BJ (cell line): ENCODE data around the gene SLC34A3. TPM values are rescaled to one million over a fixed set of nuclear protein-coding genes. Genes with fewer than 3 reads are reported as not detected.

Experiments used
- CTCF ChIA-PET: fragments of 350-600 bp; formaldehyde crosslinking; extraction: SDS; loops from one replicate; lab custom pipeline; 2021; ENCODE audit warnings: antibody characterized with exemption, inconsistent platforms; lab: Yijun Ruan, JAX
- POLR2A ChIA-PET: fragments of 300-600 bp; sonication (Branson Sonifier 250); formaldehyde crosslinking; extraction: SDS; loops from one replicate; lab custom pipeline; 2021; ENCODE audit warnings: antibody characterized with exemption; lab: Charles Lee
- DNase-seq: peaks from one replicate; pipeline ENCODE4 v3.0.0-alpha.2; 2011; ENCODE audit warnings: low read depth
- H3K27me3 ChIP-seq: 2 replicates; pipeline ENCODE4 v1.6.0; 2011; ENCODE audit warnings: low read length; ENCODE audit not compliant: control insufficient read depth, insufficient read depth
- H3K36me3 ChIP-seq: 2 replicates; pipeline ENCODE4 v1.5.1; 2011; ENCODE audit warnings: low read length; ENCODE audit not compliant: control insufficient read depth, insufficient read depth
- H3K4me3 ChIP-seq: 2 replicates; pipeline ENCODE4 v1.5.1; 2011; ENCODE audit warnings: low read depth, mild to moderate bottlenecking, control low read depth, low read length
- CTCF ChIP-seq: IDR thresholded peaks from 2 replicates; pipeline ENCODE4 v1.5.1; 2011; ENCODE audit warnings: low read depth, mild to moderate bottlenecking, control low read depth, inconsistent platforms, low read length, moderate library complexity; ENCODE audit not compliant: insufficient read depth
- polyA plus RNA-seq: library from polyadenylated mRNA; depleted of rRNA; stranded (reverse); fragments of >200 nt; gene quantifications from 2 replicates; pipeline ENCODE4 v1.2.3, GENCODE V29; 2011

Gene SLC34A3
- polyA plus RNA-seq, 1 experiment = not detected

- no peak for TF ChIP-seq CTCF
- no peaks in the 10 kb centered on the region for H3K27me3 ChIP-seq
- CTCF ChIA-PET = interaction anchor here (1.1 kb wide), 1 partner anchor 12 kb away, joined by 3 read pairs; no protein-coding TSS in a partner anchor
- no peaks in the 10 kb centered on the region; the same call in 1 of the 2 replicates for H3K36me3 ChIP-seq
- POLR2A ChIA-PET = interaction anchor here (0.7 kb wide), 1 partner anchor 23 kb away, joined by 6 read pairs; no protein-coding TSS in a partner anchor
- no peak for DNase-seq
- H3K4me3 ChIP-seq = peak overlapping the region; percentile 79
Measured at GRCh38 chr9:137204731-137205125, 26.0 kb upstream of the SLC34A3 start.

GRCh38 chr9:137205126-137206069, 25.3 kb upstream of the SLC34A3 start, which contains the start of the genes NDOR1 and TMEM203:
TSS of gene NDOR1 (plus strand) at chr9:137205700. CDS start at chr9:137205778, 78 bp downstream.
TSS of gene TMEM203 (minus strand) at chr9:137205648. CDS start at chr9:137205414, 234 bp downstream.
- POLR2A ChIA-PET = interaction anchor here (0.7 kb wide), 1 partner anchor 22 kb away, joined by 6 read pairs; no protein-coding TSS in a partner anchor
- no peaks in the 10 kb centered on the region for H3K27me3 ChIP-seq
- H3K4me3 ChIP-seq = peak within 1 kb of the TSS; percentile 79
- DNase-seq = no peak
- H3K36me3 ChIP-seq = peaks cover 2% of the 10 kb centered on the region
- no peak for TF ChIP-seq CTCF
- CTCF ChIA-PET = interaction anchor here (1.1 kb wide), 1 partner anchor 11 kb away, joined by 3 read pairs; no protein-coding TSS in a partner anchor

- CTCF ChIA-PET = interaction anchor here (1.5 kb wide), 1 partner anchor 30 kb away, joined by 4 read pairs; no protein-coding TSS in a partner anchor
Measured at GRCh38 chr9:137206602-137207001, 24.1 kb upstream of the SLC34A3 start.

GRCh38 chr9:137211532-137211931, 19.2 kb upstream of the SLC34A3 start:
- DNase-seq = no peak
- Histone ChIP-seq H3K36me3 (peaks cover 2% of the 10 kb centered on the region), H3K27me3 (no peaks in the 10 kb centered on the region), H3K4me3 (no peak overlapping the region)
- ChIA-PET POLR2A (no interaction called here), CTCF (interaction anchor here (1.6 kb wide), 1 partner anchor 22 kb away, joined by 3 read pairs; no protein-coding TSS in a partner anchor)
- no peak for TF ChIP-seq CTCF

More at GRCh38 chr9:137206602-137207001, 24.1 kb upstream of the SLC34A3 start:
- peaks cover 2% of the 10 kb centered on the region for H3K36me3 ChIP-seq
- no peaks in the 10 kb centered on the region for H3K27me3 ChIP-seq
- TF ChIP-seq CTCF = no peak
- H3K4me3 ChIP-seq = peak overlapping the region; percentile 79
- no peak for DNase-seq
- POLR2A ChIA-PET = interaction anchor here (0.5 kb wide), 1 partner anchor 34 kb away, joined by 3 read pairs; the partner anchor contains the start of gene TUBB4B

GRCh38 chr9:137212520-137212919, 18.2 kb upstream of the SLC34A3 start:
- peaks cover 2% of the 10 kb centered on the region for H3K36me3 ChIP-seq
- no peak for DNase-seq
- ChIA-PET POLR2A (no interaction called here), CTCF (no interaction called here)
- TF ChIP-seq CTCF = no peak
- H3K27me3 ChIP-seq = no peaks in the 10 kb centered on the region
- no peak overlapping the region for H3K4me3 ChIP-seq
